MCF 10A (cell line): Measurements from ENCODE around the gene MARCKS. TPM values are rescaled to one million over a fixed set of nuclear protein-coding genes. Genes with fewer than 3 reads are reported as not detected.
A peak's percentile ranks its signal among the peaks of the same experiment; 100 is the strongest.

ENCODE experiments used
- BruUV-seq: library from RNA; stranded (reverse); fragments of 400-500 nt; replicated peaks from 2 replicates; lab custom pipeline; 2021; lab: Mats Ljungman, UMichigan
- CTCF ChIA-PET: fragments of 300-600 bp; sonication (Branson Sonifier 250); formaldehyde crosslinking; extraction: SDS; loops from one replicate; lab custom pipeline; 2021; ENCODE audit warnings: antibody characterized with exemption, inconsistent platforms; lab: Yijun Ruan, JAX
- POLR2A ChIA-PET: fragments of 300-600, 350-650 bp; sonication (Branson Sonifier 250); formaldehyde crosslinking; extraction: SDS; loops from one replicate; lab custom pipeline; 2020; ENCODE audit warnings: antibody characterized with exemption, inconsistent platforms; lab: Yijun Ruan, JAX
- DNase-seq: peaks from one replicate; pipeline ENCODE4 v3.0.0-alpha.2; 2018; ENCODE audit not compliant: unreplicated experiment
- H3K27ac Mint-ChIP-seq: one replicate; pipeline ENCODE4 v1.8.0; 2022; ENCODE audit warnings: mild to moderate bottlenecking, low read depth, mixed read lengths; ENCODE audit not compliant: unreplicated experiment
- H3K27me3 Mint-ChIP-seq: one replicate; pipeline ENCODE4 v1.8.0; 2022; ENCODE audit warnings: mixed read lengths; ENCODE audit not compliant: insufficient read depth, unreplicated experiment
- H3K36me3 Mint-ChIP-seq: one replicate; pipeline ENCODE4 v1.8.0; 2022; ENCODE audit warnings: mild to moderate bottlenecking, moderate library complexity, mixed read lengths; ENCODE audit not compliant: insufficient read depth, unreplicated experiment
- H3K4me1 Mint-ChIP-seq: one replicate; pipeline ENCODE4 v1.8.0; 2022; ENCODE audit warnings: mixed read lengths; ENCODE audit not compliant: insufficient read depth, unreplicated experiment
- H3K4me3 Mint-ChIP-seq: one replicate; pipeline ENCODE4 v1.8.0; 2022; ENCODE audit warnings: mild to moderate bottlenecking, moderate library complexity, mixed read lengths; ENCODE audit not compliant: unreplicated experiment
- H3K9me3 Mint-ChIP-seq: one replicate; pipeline ENCODE4 v1.8.0; 2022; ENCODE audit warnings: mixed read lengths; ENCODE audit not compliant: unreplicated experiment
- CTCF ChIP-seq: fragments of 200-600 bp; IDR thresholded peaks from one replicate; pipeline ENCODE4 v1.8.0; 2022; ENCODE audit warnings: antibody characterized with exemption, mild to moderate bottlenecking; ENCODE audit not compliant: unreplicated experiment
- intact Hi-C: fragments of 100-400 bp; cut with micrococcal nuclease; formaldehyde crosslinking; loops from 2 replicates; pipeline ENCODE4 v1.14.1; 2022
- total RNA-seq: library from RNA; stranded (reverse); gene quantifications from 2 replicates; pipeline ENCODE4 v1.2.3, GENCODE V29; 2022

The MARCKS gene
- total RNA-seq, 1 experiment from 2014 or later: 39.3 TPM

- BruUV-seq: no TSS peak
- CTCF ChIA-PET: interaction anchor here (0.6 to 3.6 kb wide), 40 partner anchors 10 to 1699 kb away, joined by 3 to 20 read pairs (median 4); no protein-coding TSS in a partner anchor
- peak; percentile 80 for DNase-seq
- H3K4me3 Mint-ChIP-seq: no peak overlapping the region
- H3K36me3 Mint-ChIP-seq: no peaks in the 10 kb centered on the region
- H3K9me3 Mint-ChIP-seq: no peaks in the 10 kb centered on the region
- intact Hi-C loops: loop anchor here (1.0 to 10.0 kb wide), 6 partner anchors 287 to 1542 kb away; no protein-coding TSS in a partner anchor
- peaks cover 7% of the 10 kb centered on the region for H3K4me1 Mint-ChIP-seq
- POLR2A ChIA-PET: interaction anchor here (0.5 to 1.8 kb wide), 9 partner anchors 20 to 1548 kb away, joined by 3 to 9 read pairs (median 4); no protein-coding TSS in a partner anchor
- H3K27ac Mint-ChIP-seq: no peak overlapping the region
- H3K27me3 Mint-ChIP-seq: no peaks in the 10 kb centered on the region
- peak; percentile 80 for TF ChIP-seq CTCF
Observed at GRCh38 chr6:113879186-113880096, 22.3 kb downstream of the MARCKS start.

GRCh38 chr6:113881478-113881980, 24.4 kb downstream of the MARCKS start:
- H3K9me3 Mint-ChIP-seq: no peaks in the 10 kb centered on the region
- TF ChIP-seq CTCF: no peak
- H3K4me1 Mint-ChIP-seq: peaks cover 7% of the 10 kb centered on the region
- no peak for DNase-seq
- CTCF ChIA-PET: interaction anchor here (1.2 kb wide), 2 partner anchors 27 to 1702 kb away, joined by 4 to 6 read pairs; no protein-coding TSS in a partner anchor
- POLR2A ChIA-PET: interaction anchor here (0.6 to 1.5 kb wide), 3 partner anchors 22 to 1539 kb away, joined by 3 to 5 read pairs (median 3); no protein-coding TSS in a partner anchor
- no peaks in the 10 kb centered on the region for H3K36me3 Mint-ChIP-seq
- peak overlapping the region; percentile 16 for H3K27ac Mint-ChIP-seq
- no peak overlapping the region for H3K4me3 Mint-ChIP-seq
- H3K27me3 Mint-ChIP-seq: no peaks in the 10 kb centered on the region
- BruUV-seq: no TSS peak
- intact Hi-C loops: no loop called here

GRCh38 chr6:113882336-113883022, 25.3 kb downstream of the MARCKS start:
- no peak overlapping the region for H3K27ac Mint-ChIP-seq
- peak; percentile 32 for DNase-seq
- ChIA-PET CTCF (interaction anchor here (1.2 kb wide), 1 partner anchor 26 kb away, joined by 6 read pairs; no protein-coding TSS in a partner anchor), POLR2A (interaction anchor here (0.7 to 1.1 kb wide), 2 partner anchors 23 to 24 kb away, joined by 3 read pairs; no protein-coding TSS in a partner anchor)
- H3K9me3 Mint-ChIP-seq: no peaks in the 10 kb centered on the region
- no peak for TF ChIP-seq CTCF
- intact Hi-C loops: no loop called here
- peaks cover 7% of the 10 kb centered on the region for H3K4me1 Mint-ChIP-seq
- no peaks in the 10 kb centered on the region for H3K36me3 Mint-ChIP-seq
- no TSS peak for BruUV-seq
- H3K27me3 Mint-ChIP-seq: no peaks in the 10 kb centered on the region
- no peak overlapping the region for H3K4me3 Mint-ChIP-seq
